Activated CD8-positive, alpha-beta memory T cell treated with anti-CD3 and anti-CD28 coated beads, Interleukin-2, amount 50 U/mL, for 48 hours (primary cell): Measurements from ENCODE around the gene TXNDC5.

Source experiments
- DNase-seq: peaks from one replicate; pipeline ENCODE4 v3.0.0-alpha.2; 2020

TXNDC5 gene

GRCh38 chr6:7910654-7911344 is at the start of gene TXNDC5:
Gene TXNDC5, minus strand, starts transcription at chr6:7910788. Its CDS starts 12 bp downstream, at chr6:7910776.
- peak; percentile 86 for DNase-seq

- no peak for DNase-seq
Measured at GRCh38 chr6:7960141-7960540, 49.6 kb upstream of the TXNDC5 start.

- no peak for DNase-seq
Measured at GRCh38 chr6:7959453-7959852, 48.9 kb upstream of the TXNDC5 start.

- no peak for DNase-seq
Measured at GRCh38 chr6:7958464-7958863, 47.9 kb upstream of the TXNDC5 start.

GRCh38 chr6:7956257-7956656 is 45.7 kb upstream of the TXNDC5 start:
- no peak for DNase-seq

- DNase-seq: no peak
Measured at GRCh38 chr6:7954477-7955200, 44.1 kb upstream of the TXNDC5 start.

GRCh38 chr6:7953753-7954152 is 43.2 kb upstream of the TXNDC5 start:
- no peak for DNase-seq

- no peak for DNase-seq
Measured at GRCh38 chr6:7939864-7940228, 29.3 kb upstream of the TXNDC5 start.

- DNase-seq: no peak
Measured at GRCh38 chr6:7939184-7939863, 28.7 kb upstream of the TXNDC5 start.

GRCh38 chr6:7938562-7939183 is 28.1 kb upstream of the TXNDC5 start:
- DNase-seq: no peak

GRCh38 chr6:7933794-7934193 is 23.2 kb upstream of the TXNDC5 start:
- no peak for DNase-seq

- no peak for DNase-seq
Measured at GRCh38 chr6:7932625-7933024, 22.0 kb upstream of the TXNDC5 start.

GRCh38 chr6:7924867-7925266 is 14.3 kb upstream of the TXNDC5 start:
- no peak for DNase-seq

- no peak for DNase-seq
Measured at GRCh38 chr6:7922596-7922995, 12.0 kb upstream of the TXNDC5 start.

- no peak for DNase-seq
Measured at GRCh38 chr6:7921632-7922092, 11.1 kb upstream of the TXNDC5 start.

GRCh38 chr6:7921046-7921445 is 10.5 kb upstream of the TXNDC5 start:
- DNase-seq: no peak

GRCh38 chr6:7920425-7920824 is 9.8 kb upstream of the TXNDC5 start:
- DNase-seq: no peak

GRCh38 chr6:7919871-7920270 is 9.3 kb upstream of the TXNDC5 start:
- no peak for DNase-seq

- DNase-seq: no peak
Measured at GRCh38 chr6:7918403-7918802, 7.8 kb upstream of the TXNDC5 start.

GRCh38 chr6:7917729-7918128 is 7.1 kb upstream of the TXNDC5 start:
- no peak for DNase-seq

GRCh38 chr6:7916959-7917358 is 6.4 kb upstream of the TXNDC5 start:
- DNase-seq: no peak

- no peak for DNase-seq
Measured at GRCh38 chr6:7914991-7915789, 4.6 kb upstream of the TXNDC5 start.

- DNase-seq: no peak
Measured at GRCh38 chr6:7914311-7914710, 3.7 kb upstream of the TXNDC5 start.
